T-helper 1 cell treated with Interleukin-12 subunit alpha and Interleukin-12 subunit beta and Interleukin-4 antibody, amounts not matched to agents 30 μg/mL and 1 μg/mL, for 36 hours (primary cell): ENCODE results near the gene DPM3.

Experiments
- H3K27ac Mint-ChIP-seq: one replicate; pipeline ENCODE4 v1.8.0; 2021; ENCODE audit warnings: mild to moderate bottlenecking, mixed read lengths
- H3K27me3 Mint-ChIP-seq: one replicate; pipeline ENCODE4 v1.8.0; 2021; ENCODE audit warnings: low read depth, mixed read lengths
- H3K36me3 Mint-ChIP-seq: one replicate; pipeline ENCODE4 v1.8.0; 2021; ENCODE audit warnings: low read depth, mixed read lengths
- H3K4me1 Mint-ChIP-seq: one replicate; pipeline ENCODE4 v1.8.0; 2021; ENCODE audit warnings: low read depth, mixed read lengths
- H3K4me3 Mint-ChIP-seq: one replicate; pipeline ENCODE4 v1.8.0; 2021; ENCODE audit warnings: mild to moderate bottlenecking, moderate library complexity, mixed read lengths
- H3K9me3 Mint-ChIP-seq: one replicate; pipeline ENCODE4 v1.8.0; 2021; ENCODE audit warnings: mixed read lengths

DPM3 gene

GRCh38 chr1:155091071-155092051, 49.0 kb downstream of the DPM3 start:
- Mint-ChIP-seq H3K4me3 (no peak overlapping the region), H3K27me3 (peaks cover 19% of the 10 kb centered on the region), H3K36me3 (no peaks in the 10 kb centered on the region), H3K27ac (no peak overlapping the region), H3K9me3 (no peaks in the 10 kb centered on the region), H3K4me1 (peaks cover 3% of the 10 kb centered on the region)
